Kidney tubule cell (primary cell): ENCODE data around the gene ILDR2.

ENCODE experiments used
- DNase-seq: peaks from one replicate; pipeline ENCODE4 v3.0.0-alpha.2; 2018; ENCODE audit warnings: low spot score

ILDR2 gene, protein sequence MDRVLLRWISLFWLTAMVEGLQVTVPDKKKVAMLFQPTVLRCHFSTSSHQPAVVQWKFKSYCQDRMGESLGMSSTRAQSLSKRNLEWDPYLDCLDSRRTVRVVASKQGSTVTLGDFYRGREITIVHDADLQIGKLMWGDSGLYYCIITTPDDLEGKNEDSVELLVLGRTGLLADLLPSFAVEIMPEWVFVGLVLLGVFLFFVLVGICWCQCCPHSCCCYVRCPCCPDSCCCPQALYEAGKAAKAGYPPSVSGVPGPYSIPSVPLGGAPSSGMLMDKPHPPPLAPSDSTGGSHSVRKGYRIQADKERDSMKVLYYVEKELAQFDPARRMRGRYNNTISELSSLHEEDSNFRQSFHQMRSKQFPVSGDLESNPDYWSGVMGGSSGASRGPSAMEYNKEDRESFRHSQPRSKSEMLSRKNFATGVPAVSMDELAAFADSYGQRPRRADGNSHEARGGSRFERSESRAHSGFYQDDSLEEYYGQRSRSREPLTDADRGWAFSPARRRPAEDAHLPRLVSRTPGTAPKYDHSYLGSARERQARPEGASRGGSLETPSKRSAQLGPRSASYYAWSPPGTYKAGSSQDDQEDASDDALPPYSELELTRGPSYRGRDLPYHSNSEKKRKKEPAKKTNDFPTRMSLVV

DNA sequence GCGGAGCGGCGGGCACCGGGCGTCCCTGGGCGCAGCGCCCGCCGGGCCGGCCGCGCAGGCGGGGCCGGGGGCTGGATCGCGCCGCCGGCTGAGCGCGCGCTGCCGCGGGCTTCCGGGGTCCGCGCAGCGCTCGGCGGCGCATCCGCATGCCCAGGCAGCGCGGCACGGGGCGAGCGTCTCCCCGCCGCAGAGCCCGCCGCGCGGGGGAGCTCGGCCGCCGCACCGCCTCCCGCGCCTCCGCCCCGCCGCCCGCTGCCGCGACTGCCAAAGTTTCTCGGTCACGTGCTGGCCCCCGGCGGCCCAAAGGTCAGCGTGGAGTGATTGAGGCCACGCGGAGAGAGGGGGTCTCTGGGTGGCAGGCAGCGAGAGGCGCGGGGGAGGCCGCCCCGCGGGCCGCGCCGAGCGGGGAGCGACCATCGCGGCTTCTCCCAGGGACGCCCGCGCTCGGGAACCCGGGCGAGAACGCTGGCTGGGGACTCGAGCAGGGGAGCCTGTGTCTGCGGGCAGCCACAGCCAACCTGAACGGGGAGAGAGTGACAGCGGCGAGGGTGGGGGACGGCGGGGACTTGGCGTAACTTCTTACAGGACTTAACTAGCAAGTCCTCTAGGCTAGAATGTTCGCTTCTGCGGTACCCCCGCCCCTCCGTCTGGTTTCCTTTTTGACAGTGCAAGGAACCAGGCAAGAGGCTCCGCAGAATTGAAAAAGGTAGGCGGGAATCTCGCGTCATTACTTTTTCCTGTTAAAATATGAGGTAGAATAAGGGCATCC is at the start of gene ILDR2:
Gene ILDR2, minus strand, starts transcription at position 180 of the 769 bp plus-strand sequence. CDS start 272 bp downstream, outside the sequence.
- peak; percentile 39 for DNase-seq

DNA sequence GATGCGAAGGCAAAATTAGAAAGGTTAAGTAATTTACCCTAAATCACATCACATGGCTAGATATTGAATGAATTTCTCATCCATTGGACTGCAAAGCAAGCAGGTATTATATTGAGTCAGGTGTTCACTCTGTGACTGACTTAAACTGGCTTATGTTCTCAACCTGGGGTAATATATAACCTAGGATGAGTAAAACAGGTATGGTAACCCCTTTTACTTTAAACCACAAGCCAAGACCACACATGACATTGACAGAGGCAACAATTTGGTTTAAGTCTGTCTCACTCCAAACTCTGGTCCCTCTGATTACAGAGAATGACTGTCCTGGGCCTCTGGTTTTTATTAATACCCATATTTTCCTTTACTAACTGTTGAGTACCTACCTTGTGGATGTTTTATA is 47.0 kb upstream of the ILDR2 start:
- peak; percentile 52 for DNase-seq

DNA sequence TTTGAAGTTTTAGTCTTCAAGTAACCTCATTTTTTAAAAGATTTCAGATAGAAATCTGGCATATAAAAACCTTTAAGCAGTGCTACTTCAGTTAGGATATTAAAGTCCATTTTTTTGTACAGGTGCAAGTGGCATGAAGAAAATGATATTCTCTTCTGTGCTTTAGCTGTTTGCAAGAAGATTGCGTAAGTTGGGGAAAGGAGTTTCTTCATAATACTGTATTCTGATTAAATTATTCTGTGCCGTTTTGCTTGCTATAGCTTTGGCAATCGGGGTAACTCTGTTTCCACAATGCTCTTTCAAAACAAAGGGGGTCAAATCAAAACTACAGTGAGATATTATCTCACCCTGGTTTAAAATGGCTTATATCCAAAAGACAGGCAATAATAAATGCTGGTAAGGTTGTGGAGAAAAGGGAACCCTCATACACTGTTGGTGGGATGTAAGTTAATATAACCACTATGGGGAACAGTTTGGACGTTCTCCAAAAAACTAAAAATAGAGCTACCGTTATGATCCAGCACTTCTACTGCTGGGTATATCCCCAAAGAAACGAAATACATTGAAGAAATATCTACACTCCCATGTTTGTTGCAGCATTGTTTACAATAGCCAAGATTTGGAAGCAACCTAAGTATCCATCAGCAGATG is 40.9 kb upstream of the ILDR2 start:
- DNase-seq, result no peak

DNA sequence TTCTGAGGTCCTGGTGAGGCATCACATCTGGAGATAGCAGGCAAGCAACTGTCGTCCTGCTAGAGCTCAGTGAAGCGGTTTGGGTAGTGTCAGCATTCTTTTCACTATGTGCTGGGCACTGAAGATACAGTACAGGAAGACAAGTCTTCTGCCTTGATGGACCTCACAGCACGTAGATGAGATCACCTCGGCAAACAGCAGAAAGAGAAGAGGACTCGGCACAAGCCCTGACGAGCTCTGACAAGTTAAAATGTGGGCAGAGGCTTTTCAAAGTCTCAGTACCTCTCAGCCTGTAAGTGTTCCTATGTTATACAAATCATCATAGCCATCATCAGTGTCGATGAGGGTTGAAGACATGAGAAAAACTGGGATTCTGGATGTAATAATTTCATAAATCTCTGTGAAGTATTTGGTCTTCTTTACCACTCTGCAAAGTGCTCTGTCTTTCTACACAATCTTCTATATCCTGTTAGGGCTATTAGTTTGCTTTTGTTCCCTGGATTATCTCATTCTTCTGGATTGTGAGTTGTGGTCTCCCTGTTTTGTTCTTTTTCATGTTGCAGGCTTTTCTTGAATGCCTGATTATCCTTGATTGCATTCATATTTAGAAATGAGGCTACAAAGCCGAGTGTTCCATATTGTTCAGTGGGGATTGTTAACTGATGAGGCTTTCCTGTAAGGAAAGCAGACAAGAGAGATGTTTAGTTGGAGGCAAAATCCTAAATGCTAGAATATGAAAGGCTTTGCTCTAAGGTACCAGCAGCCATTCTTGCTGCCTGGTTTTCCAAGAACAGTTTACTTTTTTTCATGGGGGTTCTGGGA is 38.0 kb upstream of the ILDR2 start:
- DNase-seq, result no peak

DNA sequence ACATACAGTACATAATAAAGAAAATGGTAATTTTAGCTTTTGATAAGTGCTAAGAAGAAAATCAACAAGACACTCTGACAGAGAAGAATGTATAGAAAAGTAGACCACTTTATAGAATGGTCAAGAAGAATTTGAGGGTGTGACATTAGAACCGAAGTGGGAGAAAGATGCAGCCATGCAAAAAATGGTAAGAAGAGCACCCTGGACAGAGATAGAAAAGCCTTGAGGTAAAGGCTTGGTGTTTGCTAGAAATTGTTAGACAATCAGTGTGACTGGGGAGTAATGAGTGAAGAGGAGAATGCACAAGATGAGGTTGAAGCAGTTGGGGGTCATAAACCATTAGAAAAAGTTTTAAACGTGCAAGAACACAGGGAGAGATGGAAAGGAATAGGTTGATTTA is 37.2 kb upstream of the ILDR2 start:
- no peak for DNase-seq

DNA sequence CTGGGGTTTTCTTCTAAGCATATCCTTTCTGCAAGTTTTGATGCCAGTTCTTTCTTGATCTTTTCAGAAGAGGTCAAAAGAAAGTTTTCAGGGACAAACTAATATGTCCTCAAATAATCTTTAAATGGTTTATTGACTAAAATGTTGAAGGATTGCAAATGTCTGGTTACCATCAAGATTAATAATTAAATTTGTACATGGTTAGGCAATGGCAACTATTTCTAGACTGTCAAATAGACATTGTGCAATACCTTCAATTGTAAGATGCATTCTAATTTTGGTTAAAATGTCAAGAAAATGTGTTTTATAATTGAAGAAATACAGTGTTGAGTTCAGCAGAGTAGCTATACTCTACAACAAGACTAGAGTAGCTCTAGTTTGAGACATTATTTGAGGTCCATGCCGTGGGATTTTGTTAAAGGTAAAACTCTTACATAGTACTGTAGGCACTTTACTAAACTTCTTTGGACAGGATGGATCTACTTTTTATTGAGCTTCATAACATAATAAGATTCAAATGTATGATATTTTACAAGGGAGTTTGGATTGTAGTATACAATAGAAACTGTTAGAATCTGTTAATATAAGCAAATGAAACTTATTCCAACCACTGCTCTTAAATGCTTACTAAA is 36.3 kb upstream of the ILDR2 start:
- no peak for DNase-seq

DNA sequence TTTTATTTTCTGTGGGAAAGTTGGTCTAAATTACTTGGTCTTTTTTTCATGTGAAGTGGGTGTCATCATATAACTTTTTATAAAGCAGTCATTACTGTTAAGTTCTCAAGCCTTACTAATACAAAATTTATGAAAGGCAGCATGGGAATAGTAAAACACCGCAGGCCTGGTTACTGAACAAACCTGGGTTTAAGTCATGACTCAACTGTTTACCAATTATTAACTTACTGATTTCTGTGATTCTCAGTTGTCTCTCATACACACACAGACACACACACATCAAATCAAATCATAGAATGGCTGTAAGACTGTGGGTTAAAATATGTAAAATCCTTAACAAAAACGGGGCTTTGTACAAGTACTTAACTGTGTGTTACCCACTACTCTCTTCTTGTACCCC is 28.4 kb upstream of the ILDR2 start:
- peak; percentile 80 for DNase-seq

DNA sequence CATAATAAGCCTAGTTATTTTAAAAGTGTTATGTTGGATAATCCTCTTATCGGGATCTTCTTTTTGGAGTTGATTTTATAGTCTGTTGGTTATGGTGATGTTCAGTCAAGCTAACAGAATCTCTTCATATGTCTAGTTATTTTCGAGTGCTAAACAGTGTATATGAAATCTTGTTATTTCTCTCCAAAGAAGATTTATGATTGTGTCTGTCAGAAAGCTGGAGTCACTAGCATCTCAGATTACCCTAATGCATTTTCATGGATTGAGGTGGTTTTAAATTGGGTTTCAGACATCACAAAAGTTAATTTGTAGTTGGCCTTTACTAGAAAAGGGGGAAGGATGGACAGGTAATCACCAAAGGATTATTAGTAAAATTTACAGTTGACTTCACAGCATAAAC is 27.0 kb upstream of the ILDR2 start:
- DNase-seq, result no peak

DNA sequence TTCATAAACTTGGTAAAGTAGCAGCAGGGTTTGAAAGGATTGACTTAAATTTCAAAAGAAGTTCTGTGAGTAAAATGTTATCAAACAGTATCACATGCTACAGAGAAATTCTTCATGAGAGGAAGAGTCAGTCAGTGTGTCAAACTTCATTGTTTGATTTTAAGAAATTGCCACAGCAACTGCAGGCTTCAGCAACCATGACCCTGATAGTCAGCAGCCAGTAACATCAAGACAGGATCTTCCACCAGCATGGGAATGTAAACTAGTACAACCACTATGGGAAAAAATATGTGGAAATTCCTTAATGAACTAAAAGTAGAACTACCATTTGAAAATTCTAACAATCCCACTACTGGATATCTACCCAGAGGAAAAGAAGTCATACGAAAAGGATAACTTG is 25.2 kb upstream of the ILDR2 start:
- DNase-seq, result no peak

DNA sequence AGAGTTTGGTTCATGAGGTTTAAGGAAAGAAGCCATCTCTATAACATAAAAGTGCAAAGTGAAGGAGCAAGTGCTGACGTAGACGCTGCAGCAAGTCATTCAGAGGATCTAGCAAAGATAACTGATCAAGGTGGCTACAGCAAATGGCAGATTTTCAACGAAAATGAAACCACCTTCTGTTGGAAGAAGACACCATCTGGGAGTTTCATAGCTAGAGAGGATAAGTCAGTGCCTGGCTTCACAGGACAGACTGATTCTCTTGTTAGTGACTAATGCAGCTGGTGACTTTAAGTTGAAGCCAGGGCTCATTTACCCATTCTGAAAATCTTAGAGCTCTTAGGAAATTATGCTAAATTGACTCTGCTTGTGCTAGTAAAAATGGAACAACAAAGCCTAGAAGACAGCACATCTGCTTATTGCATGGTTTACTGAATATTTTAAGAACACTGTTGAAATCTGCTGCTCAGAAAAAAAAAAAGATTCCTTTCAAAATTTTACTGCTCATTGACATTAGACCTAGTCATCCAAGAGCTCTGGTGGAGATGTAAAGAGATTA is 24.2 kb upstream of the ILDR2 start:
- no peak for DNase-seq

DNA sequence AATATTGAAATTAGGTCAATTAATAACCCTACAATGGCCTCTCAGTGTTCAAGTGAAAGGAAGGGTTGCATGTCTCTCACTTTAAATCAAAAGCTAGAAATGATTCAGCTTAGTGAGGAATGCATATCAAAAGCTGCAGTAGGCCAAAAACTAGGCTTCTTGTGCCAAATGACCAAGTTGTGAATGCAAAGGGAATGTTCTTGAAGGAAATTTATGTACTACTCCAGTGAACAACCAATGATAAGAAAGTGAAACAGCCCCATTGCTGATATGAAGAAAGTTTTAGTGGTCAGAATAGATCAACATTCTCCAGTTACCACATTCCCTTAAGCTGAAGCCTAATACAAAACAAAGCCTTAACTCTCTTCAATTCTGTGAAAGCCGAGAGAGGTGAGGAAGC is 23.7 kb upstream of the ILDR2 start:
- peak; percentile 70 for DNase-seq

DNA sequence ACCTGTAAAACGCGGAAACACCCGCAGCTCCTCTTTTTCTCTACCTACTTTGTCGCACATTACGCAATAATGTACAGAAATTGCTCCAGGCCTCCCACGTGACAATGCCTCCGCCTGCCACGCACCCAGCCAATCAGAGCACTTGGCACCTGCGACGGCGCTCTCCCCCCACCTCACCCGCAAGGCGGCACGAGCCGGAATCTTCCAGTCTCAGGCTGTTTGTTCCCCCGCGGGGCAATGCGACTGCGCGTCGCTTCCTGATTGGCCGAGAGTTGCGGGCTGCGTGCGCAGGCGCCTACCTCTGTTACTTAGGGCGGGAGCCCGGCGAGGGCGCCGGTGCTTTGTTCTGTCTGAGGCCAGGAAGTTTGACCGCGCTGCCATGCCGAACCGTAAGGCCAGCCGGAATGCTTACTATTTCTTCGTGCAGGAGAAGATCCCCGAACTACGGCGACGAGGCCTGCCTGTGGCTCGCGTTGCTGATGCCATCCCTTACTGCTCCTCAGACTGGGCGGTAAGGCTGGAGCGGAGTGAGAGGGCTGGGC is 13.7 kb upstream of the ILDR2 start, which contains the start of gene MAEL:
Gene MAEL, plus strand, starts transcription at position 307 of the 542 bp plus-strand sequence. Its CDS starts 73 bp downstream, at position 380.
- DNase-seq, result no peak

DNA sequence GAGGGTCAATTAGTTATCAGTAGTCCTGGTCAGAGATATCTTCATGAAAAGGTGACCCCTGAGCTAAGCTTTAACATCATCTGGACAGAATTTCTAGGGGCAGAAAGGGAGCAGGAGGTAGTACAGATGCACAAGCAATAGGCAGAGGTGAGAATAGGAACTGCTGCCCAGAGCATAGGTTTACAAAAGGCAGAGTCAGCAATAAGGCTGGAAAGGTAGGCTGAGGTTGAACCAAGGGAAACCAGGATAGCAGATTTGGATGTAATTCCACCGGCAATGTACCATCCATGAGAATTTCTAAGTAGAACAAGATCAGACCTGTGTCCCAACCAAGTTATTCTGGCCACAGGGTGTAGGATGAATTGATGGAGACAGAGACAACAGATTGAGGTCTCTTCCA is 6.2 kb upstream of the ILDR2 start:
- no peak for DNase-seq

DNA sequence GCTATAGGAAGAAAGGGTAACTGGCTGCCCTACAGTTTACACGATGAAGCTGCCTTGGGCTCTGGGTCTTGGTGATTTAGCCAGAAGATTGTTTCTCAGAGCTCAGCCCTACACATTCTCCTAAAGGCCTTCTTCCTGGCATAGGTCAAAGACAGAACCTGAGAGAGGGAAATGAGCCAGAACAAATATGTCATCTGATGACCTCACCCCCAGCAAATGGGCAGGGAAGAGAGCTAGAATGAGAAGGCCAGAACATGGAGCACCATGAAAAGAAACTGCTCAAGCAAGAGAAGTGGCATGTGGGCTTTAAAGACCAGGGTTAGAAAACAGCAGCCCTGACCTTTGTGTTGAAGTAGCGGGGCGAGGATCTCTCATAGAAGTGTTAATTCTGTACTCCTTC is 5.5 kb upstream of the ILDR2 start:
- peak; percentile 77 for DNase-seq

DNA sequence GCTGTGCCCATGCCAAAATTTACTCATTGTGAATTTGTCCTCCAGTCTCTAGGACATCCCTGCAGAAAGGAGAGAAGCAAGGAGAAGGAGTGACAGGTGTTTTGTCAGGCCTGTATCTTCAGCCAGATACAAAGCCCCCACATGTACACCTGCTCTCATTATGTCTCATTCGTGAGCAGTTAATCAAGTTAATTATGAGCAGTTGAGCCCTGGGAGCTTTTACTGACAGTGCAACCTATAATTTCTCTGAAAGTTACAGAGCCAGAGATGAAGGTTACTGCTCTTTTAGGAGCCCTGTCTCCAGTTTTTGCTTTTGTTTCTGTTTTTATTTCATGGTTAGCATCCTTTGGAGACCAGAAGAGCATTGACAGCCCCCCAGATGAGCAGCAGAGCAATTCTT is 5.0 kb upstream of the ILDR2 start:
- no peak for DNase-seq

DNA sequence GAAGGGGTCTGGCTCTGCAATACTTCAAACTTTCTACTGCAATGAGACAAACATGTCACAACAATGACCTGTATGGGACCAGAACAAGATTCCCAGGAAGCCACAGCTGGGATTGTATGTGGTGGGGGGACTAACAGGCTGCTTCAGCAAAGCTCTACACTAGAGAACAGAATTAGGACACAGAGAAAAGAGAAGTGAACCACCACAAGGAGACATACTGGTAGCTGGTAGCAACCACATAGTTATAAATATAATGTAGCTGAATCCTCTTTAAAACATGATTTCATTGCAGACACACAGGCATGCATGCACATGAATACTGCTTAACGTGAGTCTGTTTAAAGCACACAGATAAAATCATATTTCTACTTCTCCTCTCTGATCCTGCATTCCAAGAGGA is 3.5 kb upstream of the ILDR2 start:
- DNase-seq, result no peak

DNA sequence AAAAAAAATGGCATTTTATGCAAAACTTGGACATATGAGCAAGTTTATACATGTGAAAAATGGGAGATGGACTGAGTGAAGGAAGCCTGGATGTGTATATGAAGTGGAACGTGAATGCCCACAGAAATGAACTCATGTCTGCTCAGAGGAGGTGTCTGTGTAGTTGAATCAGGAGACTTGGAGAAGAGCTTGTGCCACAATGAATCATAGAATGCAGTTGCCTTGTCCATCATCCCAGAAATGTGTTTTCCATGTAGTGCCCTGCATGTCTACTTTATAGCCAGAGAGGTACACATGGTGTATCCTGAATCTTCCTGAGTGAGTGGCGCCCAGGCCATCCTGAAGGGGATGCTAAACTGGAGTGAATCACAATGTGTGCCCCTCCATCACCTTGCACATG is 2.6 kb upstream of the ILDR2 start:
- DNase-seq, result no peak

DNA sequence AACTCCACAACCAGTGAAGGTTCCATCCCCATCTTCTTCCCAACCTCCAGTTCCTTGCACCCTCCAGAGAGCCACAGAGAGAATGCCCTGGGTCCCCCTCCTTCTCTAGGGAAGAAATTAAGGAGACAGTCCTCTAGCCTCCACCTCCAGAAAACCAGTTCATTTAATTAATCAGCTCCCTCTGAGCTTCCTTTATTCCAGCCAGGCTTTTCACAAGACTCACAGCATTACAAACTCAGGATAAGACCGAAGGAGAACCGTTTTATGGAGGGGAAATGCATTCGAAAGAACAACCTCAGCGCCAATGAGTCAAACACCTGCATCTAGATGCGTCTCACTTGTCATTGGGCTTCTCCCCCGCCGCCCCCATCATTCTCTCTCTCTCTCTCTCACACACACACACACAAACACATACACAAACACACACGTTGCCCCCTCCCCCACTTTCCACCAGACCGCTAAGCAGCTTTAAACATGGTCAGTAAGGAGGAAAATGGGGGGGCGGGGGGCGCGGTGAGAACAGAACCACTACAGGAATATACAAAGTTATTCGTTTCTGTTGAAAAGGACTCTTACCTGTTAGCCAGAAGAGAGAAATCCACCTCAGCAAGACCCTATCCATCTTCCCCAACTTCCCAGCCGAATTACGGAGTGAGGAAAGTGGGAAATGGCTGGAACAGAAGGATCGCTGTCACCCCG is 544 bp downstream of the ILDR2 start:
- DNase-seq, result peak; percentile 9

DNA sequence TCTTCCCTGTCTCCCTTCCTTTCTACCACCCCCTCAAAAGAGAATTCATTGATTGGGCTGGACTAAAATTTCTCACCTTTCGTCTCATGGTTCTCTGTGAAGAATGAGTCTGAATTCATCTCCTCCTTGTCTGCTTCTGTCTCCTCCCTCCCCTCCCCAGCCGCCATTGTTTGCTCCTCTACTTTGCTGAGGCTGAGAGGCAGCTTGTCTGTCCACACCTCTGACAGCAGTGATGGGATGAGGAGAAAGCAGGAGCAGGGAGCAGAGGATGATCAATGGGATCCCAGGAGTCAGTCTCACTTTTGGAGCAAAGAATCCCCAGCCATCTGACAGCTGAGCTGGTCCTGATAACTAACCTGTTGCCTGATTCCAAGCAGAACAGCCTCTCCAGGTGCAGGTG is 2.5 kb downstream of the ILDR2 start:
- no peak for DNase-seq

DNA sequence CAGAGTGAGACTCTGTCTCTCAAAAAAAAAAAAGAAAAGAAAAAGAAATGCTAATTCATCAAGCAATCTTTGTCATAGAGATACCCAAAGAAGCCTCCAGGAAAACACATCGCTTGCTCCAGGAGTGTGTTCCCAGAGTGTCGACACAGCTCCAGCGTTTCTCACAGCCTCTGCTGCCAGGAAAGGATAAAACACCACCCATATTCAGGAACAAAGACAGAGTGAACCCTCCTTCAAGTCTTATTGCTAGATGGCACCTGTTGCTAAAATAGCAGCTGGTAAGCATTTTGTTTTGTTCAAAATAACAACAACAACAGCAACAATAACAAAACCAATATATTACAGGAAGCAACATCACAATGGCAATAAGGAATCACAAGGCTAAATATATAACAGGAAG is 3.1 kb downstream of the ILDR2 start:
- no peak for DNase-seq
